Prostate gland (tissue), 2 donors: Measurements from ENCODE around the gene PACC1. TPM values are rescaled to one million over a fixed set of nuclear protein-coding genes. Genes with fewer than 3 reads are reported as not detected.

Experiments
- DNase-seq: peaks from one replicate; pipeline ENCODE4 v3.0.0-alpha.2; 2019; ENCODE audit warnings: low spot score
- H3K27ac ChIP-seq, 2 donors: fragments of 200-600 bp; sonication (generic); 2 replicates each; pipeline ENCODE4 v1.5.1; 2017 to 2019
- H3K27me3 ChIP-seq: fragments of 200-600 bp; sonication (generic); replicated peaks from 2 replicates; pipeline ENCODE4 v1.5.1; 2019; ENCODE audit not compliant: insufficient read depth
- H3K36me3 ChIP-seq, 2 donors: fragments of 200-600 bp; sonication (generic); 1 replicate in 1 of 2; 2 replicates in 1 of 2; pipeline versions ENCODE4 v1.5.1 to v1.8.1; 2017 to 2019
- H3K4me1 ChIP-seq: fragments of 200-600 bp; sonication (generic); replicated peaks from 2 replicates; pipeline ENCODE4 v1.5.1; 2019
- H3K4me3 ChIP-seq, 2 donors: fragments of 200-600 bp; sonication (generic); 2 replicates each; pipeline ENCODE4 v1.5.1; 2017 to 2019
- H3K9me3 ChIP-seq: fragments of 200-600 bp; sonication (generic); 2 replicates; pipeline ENCODE4 v1.5.1; 2017
- CTCF ChIP-seq, 4 experiments: fragments of 200-600 bp in 2 of 4; fragments of 450-650 bp in 2 of 4; sonication (generic) in 2 of 4; IDR thresholded peaks; 1 replicate in 3 of 4; 2 replicates in 1 of 4; pipeline ENCODE4 v1.5.1; 2016 to 2019; ENCODE audit warnings: antibody characterized with exemption in 4 of 4, mild to moderate bottlenecking in 2 of 4, moderate library complexity in 2 of 4
- POLR2A ChIP-seq: fragments of 450-650 bp; IDR thresholded peaks from one replicate; pipeline ENCODE4 v1.6.1; 2016; ENCODE audit warnings: antibody characterized with exemption, mild to moderate bottlenecking
- POLR2AphosphoS5 ChIP-seq: sonication (generic); formaldehyde crosslinking; IDR thresholded peaks from one replicate; pipeline ENCODE4 v1.6.1; 2017; ENCODE audit warnings: antibody characterized with exemption
- WGBS: methylation state at CpG from one replicate; pipeline ENCODE4 v1.1.5; 2018; 5-methylcytosine and 5-hydroxymethylcytosine counted together
- intact Hi-C: fragments of 100-400 bp; cut with DNase I; formaldehyde crosslinking; loops from one replicate; pipeline ENCODE4 v1.14.2; 2022
- total RNA-seq, 2 donors: library from RNA; depleted of rRNA; stranded (reverse); fragments of >200 nt; gene quantifications; one replicate each; pipeline ENCODE4 v1.1.0, GENCODE V29; 2016

Gene PACC1
- total RNA-seq, 2 donors from 2014 or later = 5.6 to 6.4 TPM

GRCh38 chr1:212359794-212360479 is 54.7 kb downstream of the PACC1 start:
- H3K27ac ChIP-seq = no peak overlapping the region
- DNase-seq = no peak
- H3K36me3 ChIP-seq = no peaks in the 10 kb centered on the region
- 81% methylated on average over 4 of the region's 4 CpGs for WGBS
- TF ChIP-seq CTCF (IDR thresholded peaks at IDR 0.05) = no peak
- no peak for TF ChIP-seq POLR2A
- TF ChIP-seq POLR2AphosphoS5 = no peak
- H3K9me3 ChIP-seq = no peaks in the 10 kb centered on the region
- H3K4me3 ChIP-seq = no peak overlapping the region
- no peaks in the 10 kb centered on the region for H3K4me1 ChIP-seq
- intact Hi-C loops = no loop called here
- H3K27me3 ChIP-seq = no peaks in the 10 kb centered on the region

DNA sequence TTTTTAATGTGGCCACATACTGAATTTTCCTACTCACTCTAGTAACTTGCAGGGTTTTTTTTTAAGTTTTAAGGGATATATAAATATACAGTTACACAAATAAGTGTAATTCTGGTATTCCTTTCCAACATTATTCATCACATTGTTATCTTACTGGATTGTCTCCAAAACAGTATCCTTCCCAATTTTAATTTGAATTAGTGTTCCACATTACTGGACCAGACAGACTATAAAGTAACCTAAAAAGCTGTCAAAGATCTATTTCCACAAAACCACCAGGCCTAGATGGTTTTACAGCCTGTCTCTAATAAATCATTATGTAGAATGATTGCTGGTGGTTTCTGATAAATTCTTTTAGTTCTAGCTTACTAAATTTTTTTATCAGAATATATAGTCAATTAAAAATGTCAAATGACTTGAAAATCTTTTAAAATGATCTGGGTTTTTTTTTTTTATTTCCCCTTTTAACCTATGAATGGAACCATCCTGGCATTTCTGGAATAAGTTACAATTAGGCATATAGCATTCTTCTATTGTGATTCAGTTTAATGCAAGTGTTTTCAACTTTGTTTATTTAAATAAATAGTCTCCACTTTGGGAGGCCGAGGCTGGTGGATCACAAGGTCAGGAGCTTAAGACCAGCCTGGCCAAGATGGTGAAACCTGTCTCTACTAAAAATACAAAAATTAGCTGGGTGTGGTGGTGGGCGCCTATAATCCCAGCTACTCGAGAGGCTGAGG is 59.3 kb downstream of the PACC1 start:
- WGBS = 91% methylated on average over 3 of the region's 3 CpGs
- intact Hi-C loops = no loop called here

GRCh38 chr1:212354464-212354863 is 60.2 kb downstream of the PACC1 start:
- 95% methylated on average over 3 of the region's 3 CpGs for WGBS
- Histone ChIP-seq H3K4me3 (no peak overlapping the region), H3K27ac (no peak overlapping the region), H3K27me3 (no peaks in the 10 kb centered on the region), H3K36me3 (no peaks in the 10 kb centered on the region), H3K4me1 (no peaks in the 10 kb centered on the region), H3K9me3 (no peaks in the 10 kb centered on the region)
- intact Hi-C loops = no loop called here
- DNase-seq = no peak
- TF ChIP-seq POLR2A (no peak), CTCF (IDR thresholded peaks at IDR 0.05) (no peak), POLR2AphosphoS5 (no peak)

More for the DNA sequence above, 59.3 kb downstream of the PACC1 start:
- H3K9me3 ChIP-seq = no peaks in the 10 kb centered on the region
- no peaks in the 10 kb centered on the region for H3K36me3 ChIP-seq
- TF ChIP-seq POLR2A (no peak), POLR2AphosphoS5 (no peak), CTCF (IDR thresholded peaks at IDR 0.05) (no peak)
- no peaks in the 10 kb centered on the region for H3K27me3 ChIP-seq
- no peak overlapping the region for H3K27ac ChIP-seq
- no peak for DNase-seq
- H3K4me1 ChIP-seq = no peaks in the 10 kb centered on the region
- H3K4me3 ChIP-seq = no peak overlapping the region

DNA sequence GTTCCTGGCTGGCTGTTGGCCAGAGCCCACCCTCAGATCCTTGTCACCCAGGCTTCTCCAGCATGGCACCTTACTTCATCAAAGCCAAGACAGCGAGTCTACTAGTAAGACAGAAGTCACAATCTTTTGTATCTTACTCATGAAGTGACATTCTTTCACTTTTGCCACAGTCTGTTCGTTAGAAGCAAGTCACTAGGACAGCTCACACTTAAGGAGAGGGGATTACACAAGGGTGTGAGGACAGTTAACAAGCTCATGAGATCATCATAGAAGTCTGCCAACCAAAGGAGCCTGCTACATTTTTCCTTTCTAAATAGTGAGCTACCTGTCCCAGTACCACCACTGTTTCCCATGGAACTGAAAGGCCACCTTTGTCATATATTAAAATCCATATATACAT is 61.5 kb downstream of the PACC1 start:
- Histone ChIP-seq H3K27ac (no peak overlapping the region), H3K4me3 (no peak overlapping the region), H3K36me3 (no peaks in the 10 kb centered on the region), H3K27me3 (no peaks in the 10 kb centered on the region), H3K9me3 (no peaks in the 10 kb centered on the region), H3K4me1 (no peaks in the 10 kb centered on the region)
- DNase-seq = no peak
- intact Hi-C loops = no loop called here
- TF ChIP-seq POLR2AphosphoS5 (no peak), POLR2A (no peak), CTCF (IDR thresholded peaks at IDR 0.05) (no peak)
- WGBS = 87% methylated on average over 2 of the region's 2 CpGs
